SJSA1 (cell line): ENCODE results near the gene PROC. TPM values are rescaled to one million over a fixed set of nuclear protein-coding genes. Genes with fewer than 3 reads are reported as not detected.

Source experiments
- total RNA-seq: library from RNA; depleted of rRNA; stranded (reverse); fragments of >200 nt; shearing (Covaris generic); gene quantifications from 2 replicates; pipeline ENCODE4 v1.2.3, GENCODE V29; 2014; rRNA removed

PROC gene
- total RNA-seq, 1 experiment from 2014 or later = 0.63 TPM

Other genes starting within 250 kb of the PROC start
- gene CYP27C1, start 198.1 kb upstream of the PROC start, total RNA-seq = 0.63 and 2.7 TPM in 2 replicates
- 42.0 and 44.7 TPM in 2 replicates for gene ERCC3, start 124.3 kb upstream of the PROC start, total RNA-seq
- gene MAP3K2, start 30.5 kb upstream of the PROC start, total RNA-seq = 28.8 and 41.7 TPM in 2 replicates
- gene IWS1, start 108.1 kb downstream of the PROC start, total RNA-seq = 73.7 and 127 TPM in 2 replicates
- 1.2 and 1.8 TPM in 2 replicates for gene MYO7B, start 117.3 kb downstream of the PROC start, total RNA-seq
- gene GPR17, start 227.7 kb downstream of the PROC start, total RNA-seq = not detected in 2 replicates